T-helper 2 cell treated with Interferon-gamma antibody and Interleukin-4, amounts not matched to agents 5 μg/mL and 100 μg/mL, for 36 hours (primary cell): ENCODE results near the gene ABCG4.
"Not testable (repeated sequence)": the region's sequence is repeated elsewhere in the genome, so short reads cannot be mapped to it uniquely, and the experiment has no call there.

Experiments
- DNase-seq: peaks from one replicate; pipeline ENCODE4 v3.0.0; 2021; ENCODE audit warnings: low spot score
- H3K27ac Mint-ChIP-seq: one replicate; pipeline ENCODE4 v1.8.0; 2021; ENCODE audit warnings: mild to moderate bottlenecking, mixed read lengths
- H3K27me3 Mint-ChIP-seq: one replicate; pipeline ENCODE4 v1.8.0; 2021; ENCODE audit warnings: low read depth, mixed read lengths
- H3K36me3 Mint-ChIP-seq: one replicate; pipeline ENCODE4 v1.8.0; 2021; ENCODE audit warnings: low read depth, mixed read lengths
- H3K4me1 Mint-ChIP-seq: one replicate; pipeline ENCODE4 v1.8.0; 2021; ENCODE audit warnings: low read depth, mixed read lengths
- H3K4me3 Mint-ChIP-seq: one replicate; pipeline ENCODE4 v1.8.0; 2022; ENCODE audit warnings: mild to moderate bottlenecking, moderate library complexity, mixed read lengths
- H3K9me3 Mint-ChIP-seq: one replicate; pipeline ENCODE4 v1.8.0; 2021; ENCODE audit warnings: mixed read lengths

The ABCG4 gene

DNA sequence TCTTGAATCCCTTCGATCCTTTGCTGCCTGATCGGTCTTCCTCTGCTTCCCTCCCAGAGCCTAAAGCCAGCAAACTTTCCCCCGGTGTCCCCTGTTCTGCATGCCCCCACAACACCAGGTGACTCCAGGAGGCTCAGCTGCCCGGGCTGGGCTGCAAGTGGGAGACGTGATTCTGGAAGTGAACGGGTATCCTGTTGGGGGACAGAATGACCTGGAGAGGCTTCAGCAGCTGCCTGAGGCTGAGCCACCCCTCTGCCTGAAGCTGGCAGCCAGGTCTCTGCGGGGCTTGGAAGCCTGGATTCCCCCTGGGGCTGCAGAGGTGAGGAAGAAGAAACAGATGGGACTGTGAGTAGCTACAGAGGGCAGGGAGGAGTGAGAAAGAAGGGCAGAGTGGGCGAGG is 40.0 kb downstream of the ABCG4 start:
- DNase-seq, result no peak
- Mint-ChIP-seq H3K27ac (no peak overlapping the region), H3K9me3 (no peaks in the 10 kb centered on the region), H3K27me3 (no peaks in the 10 kb centered on the region), H3K36me3 (peaks cover 2% of the 10 kb centered on the region), H3K4me1 (no peaks in the 10 kb centered on the region), H3K4me3 (no peak overlapping the region)

DNA sequence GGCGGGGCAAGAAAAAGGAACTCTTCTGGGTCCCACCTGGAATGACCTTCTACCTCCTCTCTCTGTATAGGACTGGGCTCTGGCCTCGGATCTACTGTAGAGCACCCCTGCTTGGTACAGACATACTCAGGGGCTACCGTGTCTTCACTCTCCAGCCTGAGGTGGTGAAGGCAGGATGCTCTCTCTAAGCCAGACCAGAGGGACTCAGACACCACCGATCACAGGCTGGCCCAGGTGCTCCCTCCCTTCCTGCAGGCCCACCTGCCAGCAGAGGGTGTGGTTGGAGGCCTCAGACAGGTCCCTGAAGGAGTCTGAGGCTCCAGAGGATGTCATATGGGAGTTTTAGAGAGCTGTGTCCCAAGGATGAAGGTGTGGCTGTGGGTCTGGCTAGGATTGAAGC is 40.5 kb downstream of the ABCG4 start:
- no peaks in the 10 kb centered on the region for H3K36me3 Mint-ChIP-seq
- H3K4me1 Mint-ChIP-seq, result no peaks in the 10 kb centered on the region

GRCh38 chr11:119190531-119190930 is 41.7 kb downstream of the ABCG4 start:
- Mint-ChIP-seq H3K4me3 (no peak overlapping the region), H3K4me1 (no peaks in the 10 kb centered on the region), H3K27ac (no peak overlapping the region), H3K9me3 (no peaks in the 10 kb centered on the region), H3K36me3 (no peaks in the 10 kb centered on the region), H3K27me3 (peaks cover 3% of the 10 kb centered on the region)
- DNase-seq, result no peak

More for the DNA sequence above, 40.5 kb downstream of the ABCG4 start:
- Mint-ChIP-seq H3K9me3 (no peaks in the 10 kb centered on the region), H3K4me3 (no peak overlapping the region), H3K27me3 (no peaks in the 10 kb centered on the region), H3K27ac (no peak overlapping the region)
- no peak for DNase-seq

GRCh38 chr11:119191265-119191664 is 42.4 kb downstream of the ABCG4 start:
- H3K4me3 Mint-ChIP-seq, H3K9me3 Mint-ChIP-seq, H3K27me3 Mint-ChIP-seq, H3K4me1 Mint-ChIP-seq, H3K36me3 Mint-ChIP-seq, DNase-seq, H3K27ac Mint-ChIP-seq: not testable (repeated sequence)

DNA sequence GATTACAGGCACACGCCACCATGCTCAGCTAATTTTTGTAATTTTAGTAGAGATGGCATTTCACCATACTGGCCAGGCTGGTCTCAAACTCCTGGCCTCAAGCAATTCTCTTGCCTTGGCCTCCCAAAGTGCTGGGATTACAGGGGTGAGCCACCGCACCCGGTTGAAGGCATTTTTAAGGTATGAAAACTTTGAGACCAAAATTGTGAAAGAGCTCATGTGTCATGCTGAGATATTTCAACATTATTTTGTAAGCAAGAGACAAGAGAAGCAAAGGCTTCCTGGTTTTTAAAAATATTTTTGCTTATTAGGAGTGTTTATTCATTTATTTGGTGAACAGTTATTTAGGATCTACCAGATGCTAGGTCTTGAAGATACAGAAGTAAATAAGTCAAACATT is 43.3 kb downstream of the ABCG4 start:
- Mint-ChIP-seq H3K27me3 (peaks cover 3% of the 10 kb centered on the region), H3K36me3 (no peaks in the 10 kb centered on the region), H3K4me3 (no peak overlapping the region)

DNA sequence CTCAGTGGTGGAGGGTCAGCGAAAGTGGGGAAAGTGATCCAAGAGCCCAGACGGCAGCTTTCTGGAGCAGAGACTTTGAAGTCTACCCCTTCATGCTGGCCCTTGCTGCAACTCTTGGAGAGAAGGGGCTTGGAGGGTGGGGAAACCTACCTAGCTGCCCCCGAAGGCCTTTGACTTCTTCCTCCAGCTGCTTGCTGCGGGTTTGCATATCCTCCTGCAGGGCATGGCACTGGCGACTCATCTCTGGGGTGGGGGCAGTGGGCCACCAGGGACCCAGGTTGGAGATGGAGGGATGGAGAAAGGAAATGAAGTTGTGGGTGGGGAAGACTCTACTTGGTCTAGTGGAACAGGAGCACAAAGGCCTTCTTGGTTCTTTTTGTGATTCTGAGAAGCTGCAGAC is 44.1 kb downstream of the ABCG4 start:
- no peak overlapping the region for H3K4me3 Mint-ChIP-seq
- H3K9me3 Mint-ChIP-seq, result no peaks in the 10 kb centered on the region
- H3K4me1 Mint-ChIP-seq, result peaks cover 6% of the 10 kb centered on the region
- no peak for DNase-seq
- H3K36me3 Mint-ChIP-seq, result no peaks in the 10 kb centered on the region
- peaks cover 3% of the 10 kb centered on the region for H3K27me3 Mint-ChIP-seq
- no peak overlapping the region for H3K27ac Mint-ChIP-seq

More for the DNA sequence above, 43.3 kb downstream of the ABCG4 start:
- H3K4me1 Mint-ChIP-seq, result peaks cover 6% of the 10 kb centered on the region
- H3K9me3 Mint-ChIP-seq, result no peaks in the 10 kb centered on the region
- H3K27ac Mint-ChIP-seq, result no peak overlapping the region
- DNase-seq, result no peak

GRCh38 chr11:119193626-119194025 is 44.8 kb downstream of the ABCG4 start:
- H3K9me3 Mint-ChIP-seq, result no peaks in the 10 kb centered on the region
- DNase-seq, result no peak

GRCh38 chr11:119194811-119195440 is 46.1 kb downstream of the ABCG4 start:
- Mint-ChIP-seq H3K36me3 (no peaks in the 10 kb centered on the region), H3K27me3 (peaks cover 3% of the 10 kb centered on the region), H3K27ac (no peak overlapping the region), H3K4me3 (no peak overlapping the region), H3K4me1 (peaks cover 6% of the 10 kb centered on the region), H3K9me3 (no peaks in the 10 kb centered on the region)
- DNase-seq, result no peak

More at GRCh38 chr11:119193626-119194025, 44.8 kb downstream of the ABCG4 start:
- Mint-ChIP-seq H3K36me3 (no peaks in the 10 kb centered on the region), H3K4me3 (no peak overlapping the region), H3K27me3 (peaks cover 3% of the 10 kb centered on the region), H3K27ac (no peak overlapping the region), H3K4me1 (peaks cover 6% of the 10 kb centered on the region)

DNA sequence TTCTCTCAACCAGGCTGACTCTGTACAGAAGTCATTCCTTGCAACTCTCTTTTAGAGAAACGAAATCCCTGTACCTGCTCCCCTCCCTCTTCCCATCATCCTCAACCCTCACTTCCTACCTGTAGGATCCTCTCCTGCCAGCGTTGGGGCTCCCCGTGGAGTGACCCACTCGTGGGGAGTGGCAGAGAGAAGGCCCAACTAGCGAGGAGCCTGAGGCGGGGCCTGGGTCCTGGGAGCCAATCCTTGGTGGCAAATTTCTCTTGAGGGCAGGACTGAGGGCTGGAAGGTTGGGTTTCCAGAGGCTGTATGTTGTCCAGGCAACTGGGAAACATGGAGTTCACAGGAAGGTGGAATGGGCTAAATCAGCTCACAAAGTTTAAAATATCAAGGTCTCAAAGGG is 46.8 kb downstream of the ABCG4 start:
- no peak for DNase-seq
- peaks cover 3% of the 10 kb centered on the region for H3K27me3 Mint-ChIP-seq
- peaks cover 6% of the 10 kb centered on the region for H3K4me1 Mint-ChIP-seq
- no peak overlapping the region for H3K27ac Mint-ChIP-seq
- no peaks in the 10 kb centered on the region for H3K9me3 Mint-ChIP-seq
- H3K36me3 Mint-ChIP-seq, result no peaks in the 10 kb centered on the region
- H3K4me3 Mint-ChIP-seq, result no peak overlapping the region

- peaks cover 6% of the 10 kb centered on the region for H3K4me1 Mint-ChIP-seq
- H3K4me3 Mint-ChIP-seq, result no peak overlapping the region
- H3K9me3 Mint-ChIP-seq, result no peaks in the 10 kb centered on the region
- H3K27me3 Mint-ChIP-seq, result peaks cover 3% of the 10 kb centered on the region
- no peak overlapping the region for H3K27ac Mint-ChIP-seq
- peak; percentile 50 for DNase-seq
- H3K36me3 Mint-ChIP-seq, result no peaks in the 10 kb centered on the region
Observed at GRCh38 chr11:119196833-119197483, 48.1 kb downstream of the ABCG4 start.

- no peaks in the 10 kb centered on the region for H3K36me3 Mint-ChIP-seq
- H3K27me3 Mint-ChIP-seq, result peaks cover 3% of the 10 kb centered on the region
- H3K9me3 Mint-ChIP-seq, result no peaks in the 10 kb centered on the region
- H3K4me1 Mint-ChIP-seq, result peaks cover 6% of the 10 kb centered on the region
- H3K27ac Mint-ChIP-seq, result no peak overlapping the region
- no peak for DNase-seq
- H3K4me3 Mint-ChIP-seq, result no peak overlapping the region
Observed at GRCh38 chr11:119198925-119199324, 50.1 kb downstream of the ABCG4 start.

GRCh38 chr11:119201236-119201635 is 52.4 kb downstream of the ABCG4 start:
- H3K27ac Mint-ChIP-seq, H3K27me3 Mint-ChIP-seq, H3K36me3 Mint-ChIP-seq, H3K9me3 Mint-ChIP-seq, DNase-seq, H3K4me3 Mint-ChIP-seq: not testable (repeated sequence)
- H3K4me1 Mint-ChIP-seq, result peaks cover 13% of the 10 kb centered on the region

DNA sequence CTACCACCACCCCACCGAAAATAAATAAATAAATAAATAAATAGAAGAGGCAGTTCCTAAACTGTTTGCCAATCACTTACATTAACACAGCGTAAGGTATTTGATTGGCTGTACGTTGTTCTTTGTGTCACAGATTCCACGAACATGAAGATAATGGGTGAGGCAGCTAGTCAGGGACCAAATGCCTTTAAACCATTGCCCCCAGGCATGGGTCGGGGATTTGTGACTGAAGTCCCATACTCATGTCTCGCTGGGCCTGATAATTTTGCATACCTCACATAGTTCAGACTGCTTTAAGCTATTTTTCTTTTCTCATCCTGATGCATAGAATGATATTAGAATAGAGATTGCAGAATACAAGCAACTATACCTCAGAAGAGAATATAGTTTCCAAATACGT is 53.7 kb downstream of the ABCG4 start:
- Mint-ChIP-seq H3K27ac (no peak overlapping the region), H3K9me3 (no peaks in the 10 kb centered on the region), H3K4me3 (no peak overlapping the region), H3K4me1 (peaks cover 7% of the 10 kb centered on the region), H3K36me3 (peaks cover 3% of the 10 kb centered on the region), H3K27me3 (no peaks in the 10 kb centered on the region)
- no peak for DNase-seq

DNA sequence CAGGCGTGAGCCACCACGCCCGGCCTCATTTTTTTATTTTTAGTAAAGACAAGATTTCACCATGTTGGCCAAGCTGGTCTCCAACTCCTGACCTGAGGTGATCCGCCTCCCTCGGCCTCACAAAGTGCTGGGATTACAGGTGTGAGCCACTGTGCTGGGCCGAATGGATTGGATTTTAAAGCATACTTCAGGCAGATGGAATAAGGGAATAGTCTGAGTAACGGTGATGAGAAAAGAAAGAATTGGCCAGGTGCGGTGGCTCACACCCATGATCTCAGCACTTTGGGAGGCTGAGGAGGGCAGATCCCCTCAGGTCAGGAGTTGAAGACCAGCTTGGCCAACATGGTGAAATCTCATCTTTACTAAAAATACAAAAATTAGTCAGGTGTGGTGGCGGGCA is 55.2 kb downstream of the ABCG4 start:
- H3K27ac Mint-ChIP-seq, result no peak overlapping the region

DNA sequence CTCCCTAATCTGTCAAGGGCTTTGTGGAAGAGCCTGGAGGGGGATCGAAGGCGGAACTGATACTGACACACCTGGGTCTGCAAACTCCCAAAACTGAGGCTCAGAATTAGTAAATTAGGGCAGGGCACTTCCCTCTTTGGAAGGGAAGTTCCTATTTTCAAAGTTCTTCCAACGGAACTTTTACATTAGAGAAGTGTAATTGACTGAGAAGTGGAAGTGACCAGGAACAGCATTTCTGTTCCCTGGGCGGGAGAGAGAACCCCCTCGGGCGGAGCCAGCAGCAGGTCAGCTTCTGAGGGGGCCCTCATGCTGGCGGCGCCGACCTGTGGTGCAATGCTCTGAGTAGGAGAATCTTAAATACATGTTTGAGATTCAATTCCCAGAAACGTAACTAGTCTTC is 56.2 kb downstream of the ABCG4 start:
- peaks cover 19% of the 10 kb centered on the region for H3K4me1 Mint-ChIP-seq
- no peaks in the 10 kb centered on the region for H3K9me3 Mint-ChIP-seq
- peak overlapping the region; percentile 55 for H3K4me3 Mint-ChIP-seq
- peak overlapping the region; percentile 68 for H3K27ac Mint-ChIP-seq
- no peak for DNase-seq
- H3K36me3 Mint-ChIP-seq, result peaks cover 5% of the 10 kb centered on the region
- H3K27me3 Mint-ChIP-seq, result no peaks in the 10 kb centered on the region

More for the DNA sequence above, 55.2 kb downstream of the ABCG4 start:
- peaks cover 14% of the 10 kb centered on the region for H3K4me1 Mint-ChIP-seq
- H3K36me3 Mint-ChIP-seq, result peaks cover 5% of the 10 kb centered on the region
- H3K9me3 Mint-ChIP-seq, result no peaks in the 10 kb centered on the region
- no peak for DNase-seq
- no peaks in the 10 kb centered on the region for H3K27me3 Mint-ChIP-seq
- H3K4me3 Mint-ChIP-seq, result no peak overlapping the region
